ENCODE data around the gene SEPTIN7.

Gene SEPTIN7

DNA sequence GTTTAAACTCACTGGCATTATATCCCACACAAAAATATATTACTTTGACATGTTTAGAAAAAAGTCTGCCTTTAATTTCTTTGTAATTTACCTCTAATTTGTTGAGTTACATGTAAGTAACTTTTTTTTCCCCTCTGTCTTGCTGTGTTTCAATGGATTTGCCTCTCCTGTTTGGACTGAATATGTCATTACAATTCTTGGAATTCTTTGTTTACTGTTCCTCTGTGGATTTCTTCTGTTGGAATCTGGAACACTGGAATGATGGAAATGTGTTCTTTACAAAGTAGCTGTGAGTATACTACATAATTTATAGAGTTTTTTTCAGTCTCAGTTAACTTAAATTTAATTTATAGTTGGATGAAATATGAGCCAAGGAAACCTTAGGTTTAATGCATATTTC is 30.4 kb downstream of the SEPTIN7 start:
- no peak for DNase-seq (ENCODE audit: low read depth, low spot score)

GRCh38 chr7:35839860-35840854 is 39.3 kb downstream of the SEPTIN7 start:
- no peak for DNase-seq (ENCODE audit: low read depth, low spot score)

GRCh38 chr7:35846816-35847412 is 46.1 kb downstream of the SEPTIN7 start:
- DNase-seq (ENCODE audit: low read depth, low spot score), result no peak

DNA sequence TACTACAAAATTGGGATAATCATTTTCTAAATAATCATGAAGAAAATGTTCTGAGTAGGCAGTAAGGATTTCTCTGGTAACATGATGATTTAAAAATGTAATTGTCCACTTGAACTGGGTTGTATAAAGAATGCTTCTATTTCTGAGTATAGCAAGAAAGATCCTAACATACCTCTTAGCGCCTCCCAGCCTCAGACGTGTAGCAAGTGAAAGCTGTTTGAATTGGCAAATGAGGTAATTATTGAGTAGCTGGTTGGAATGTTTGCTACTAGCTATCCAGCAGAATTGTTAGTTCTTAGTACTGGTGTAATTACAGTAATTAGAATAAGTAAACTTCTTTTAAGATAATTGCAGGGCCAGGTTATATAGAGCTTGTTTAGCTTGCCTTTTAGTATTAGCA is 47.9 kb downstream of the SEPTIN7 start:
- DNase-seq (ENCODE audit: low read depth, low spot score), result no peak

DNA sequence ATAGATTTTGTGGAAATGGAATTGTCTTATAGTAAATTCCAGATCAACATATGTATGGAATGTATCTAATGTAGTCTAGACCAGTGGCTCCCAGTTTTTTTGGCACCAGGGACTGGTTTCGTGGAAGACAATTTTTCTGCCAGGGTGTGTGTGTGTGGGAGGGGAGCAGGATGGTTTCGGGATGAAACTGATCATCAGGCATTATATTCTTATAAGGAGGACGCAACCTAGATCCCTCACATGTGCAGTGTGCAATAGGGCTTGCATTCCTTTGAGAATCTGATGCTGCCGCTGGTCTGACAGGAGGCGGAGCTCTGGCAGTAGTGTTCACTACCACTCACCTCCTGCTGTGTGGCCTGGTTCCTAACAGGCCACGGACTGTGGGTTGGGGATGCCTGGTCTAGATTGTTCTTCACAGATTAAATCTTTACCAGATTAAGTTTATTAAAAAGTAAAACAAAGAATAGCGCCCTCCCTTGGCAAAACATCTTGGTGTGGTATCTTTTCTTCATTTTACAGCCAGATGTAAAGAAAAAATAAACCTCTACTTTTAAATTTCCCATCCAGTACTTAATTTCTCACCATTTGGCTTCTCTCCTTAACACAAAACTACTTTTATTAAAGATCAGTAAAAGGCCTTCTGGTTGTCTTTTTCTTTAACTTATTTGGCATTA is 48.4 kb downstream of the SEPTIN7 start:
- peak; percentile 30 for DNase-seq (ENCODE audit: low read depth, low spot score)

GRCh38 chr7:35849954-35850353 is 49.1 kb downstream of the SEPTIN7 start:
- DNase-seq (ENCODE audit: low read depth, low spot score), result no peak

All from ELF-1 (cell line).